ENCODE results near the gene PGGHG.
A peak's percentile ranks its signal among the peaks of the same experiment; 100 is the strongest.
"Not testable (repeated sequence)": the region's sequence is repeated elsewhere in the genome, so short reads cannot be mapped to it uniquely, and the experiment has no call there.

PGGHG gene

DNA sequence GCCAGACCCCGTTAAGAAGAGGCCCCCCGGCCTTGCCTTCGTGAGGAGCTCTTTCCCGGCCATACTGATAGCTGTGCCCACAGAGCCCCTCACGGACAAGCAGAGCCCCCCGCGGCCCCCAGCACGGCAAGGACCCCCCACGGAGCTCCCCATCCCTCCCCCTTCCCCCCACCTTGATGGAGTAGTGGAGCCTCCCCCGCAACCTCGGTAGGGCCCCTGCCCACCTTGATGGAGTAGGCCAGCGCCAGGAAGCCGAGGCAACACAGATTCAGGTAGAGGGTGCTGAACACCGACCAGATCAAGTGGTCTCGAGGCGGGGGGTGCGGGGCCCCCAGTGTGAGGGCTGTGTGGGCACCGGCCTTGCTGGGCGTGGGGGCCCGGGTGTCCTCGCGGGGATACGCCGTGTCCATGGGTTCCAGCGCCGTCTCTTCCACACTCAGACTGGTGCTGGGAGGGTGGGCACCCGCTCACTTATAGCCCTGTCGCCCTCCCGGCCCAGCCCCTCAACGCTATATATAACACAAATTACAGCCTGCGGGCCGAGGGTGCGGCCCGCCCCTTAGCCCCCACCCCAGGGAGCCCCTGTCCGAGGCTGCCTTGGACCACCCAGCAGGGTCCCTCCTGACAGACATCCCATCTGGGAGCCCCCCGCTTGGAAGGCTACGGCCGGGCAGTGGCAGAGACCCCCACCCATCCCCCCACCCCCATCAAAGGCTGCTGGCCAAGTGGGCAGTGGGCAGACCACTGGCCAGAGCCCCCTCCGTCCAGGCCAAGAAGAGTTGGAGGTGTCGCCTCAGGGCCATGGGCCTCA is 10.4 kb downstream of the PGGHG start, which contains the start of gene IFITM5:
Gene IFITM5, minus strand, starts transcription at position 446 of the 811 bp plus-strand sequence. Its CDS starts 36 bp downstream, at position 410.
- no peak for DNase-seq

DNA sequence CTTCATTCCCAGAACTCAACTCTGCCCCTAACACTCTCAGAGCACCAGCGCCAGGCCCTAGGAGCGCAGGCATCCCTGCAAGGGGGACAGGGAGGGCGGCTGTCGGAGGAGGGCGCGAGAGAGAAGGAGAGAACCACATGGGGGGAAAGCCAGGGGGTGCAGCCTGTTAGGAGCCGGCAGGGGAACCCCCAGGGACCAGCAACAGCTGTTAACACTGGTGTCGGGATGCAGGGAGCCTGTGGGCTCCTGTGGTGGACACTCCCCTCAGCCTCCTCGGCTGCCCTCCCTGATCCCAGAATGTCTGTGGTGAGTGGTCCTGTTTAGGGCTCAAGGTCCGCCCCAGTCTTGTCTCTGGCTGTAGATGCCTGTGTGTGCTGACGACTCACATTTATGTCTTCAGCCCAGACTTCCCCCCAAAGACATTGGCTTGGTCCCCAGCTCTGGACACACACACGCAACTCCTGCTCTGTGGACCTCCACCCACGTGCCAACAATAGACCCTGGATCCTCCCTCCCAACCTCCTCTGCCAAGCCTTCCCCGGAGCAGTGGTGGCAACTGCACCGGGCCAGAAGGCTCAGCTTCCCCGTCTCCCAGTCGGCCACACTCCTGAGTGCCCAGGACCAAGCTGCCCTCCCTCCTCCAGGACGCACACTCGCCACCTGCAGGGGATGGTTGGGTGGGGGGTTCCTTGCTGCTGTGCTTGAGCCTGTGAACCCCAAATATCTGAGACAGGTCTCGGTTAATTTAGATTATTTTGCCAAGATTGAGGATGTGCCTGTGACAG is 11.2 kb downstream of the PGGHG start:
- no peak for DNase-seq

DNA sequence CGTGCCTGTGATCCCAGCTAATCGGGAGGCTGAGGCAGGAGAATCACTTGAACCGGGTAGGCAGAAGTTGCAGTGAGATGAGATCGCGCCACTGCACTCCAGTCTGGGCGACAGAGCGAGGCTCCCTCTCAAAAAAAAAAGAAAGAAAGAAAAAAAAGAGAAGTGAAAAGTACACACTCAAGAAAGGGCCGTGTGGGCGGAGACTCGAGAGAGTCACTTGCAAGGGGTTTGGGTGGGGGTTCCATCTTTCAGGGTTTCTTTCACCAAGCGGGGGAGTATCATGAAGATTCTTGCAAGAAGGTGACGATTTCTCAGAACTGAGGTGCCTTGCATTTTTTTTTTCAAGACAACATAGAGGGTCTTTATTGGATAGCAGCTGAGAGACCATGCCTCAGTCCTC is 14.4 kb downstream of the PGGHG start:
- no peak for DNase-seq

DNA sequence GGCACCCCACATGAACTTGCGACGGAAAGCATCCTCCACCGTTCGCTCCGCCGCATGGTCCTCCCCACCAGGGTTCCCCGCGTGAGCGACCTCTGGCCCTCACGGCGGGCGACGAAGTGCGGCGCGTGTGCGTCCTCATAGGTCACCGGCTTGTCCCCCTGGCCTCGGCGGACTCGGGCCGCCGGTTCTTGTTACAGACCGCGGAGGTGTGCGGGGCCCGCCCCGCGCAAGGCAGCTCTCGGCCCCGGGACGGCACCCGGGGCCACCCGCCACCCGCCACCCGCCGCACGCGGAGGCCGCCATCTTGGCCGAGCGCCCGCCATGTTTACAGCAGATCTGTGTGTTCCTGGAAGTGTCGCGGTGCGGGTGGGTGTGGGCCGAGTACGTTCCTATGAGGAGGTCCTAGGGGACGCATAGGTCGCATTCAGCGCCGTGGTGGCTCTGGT is 15.2 kb downstream of the PGGHG start:
- DNase-seq = no peak

DNA sequence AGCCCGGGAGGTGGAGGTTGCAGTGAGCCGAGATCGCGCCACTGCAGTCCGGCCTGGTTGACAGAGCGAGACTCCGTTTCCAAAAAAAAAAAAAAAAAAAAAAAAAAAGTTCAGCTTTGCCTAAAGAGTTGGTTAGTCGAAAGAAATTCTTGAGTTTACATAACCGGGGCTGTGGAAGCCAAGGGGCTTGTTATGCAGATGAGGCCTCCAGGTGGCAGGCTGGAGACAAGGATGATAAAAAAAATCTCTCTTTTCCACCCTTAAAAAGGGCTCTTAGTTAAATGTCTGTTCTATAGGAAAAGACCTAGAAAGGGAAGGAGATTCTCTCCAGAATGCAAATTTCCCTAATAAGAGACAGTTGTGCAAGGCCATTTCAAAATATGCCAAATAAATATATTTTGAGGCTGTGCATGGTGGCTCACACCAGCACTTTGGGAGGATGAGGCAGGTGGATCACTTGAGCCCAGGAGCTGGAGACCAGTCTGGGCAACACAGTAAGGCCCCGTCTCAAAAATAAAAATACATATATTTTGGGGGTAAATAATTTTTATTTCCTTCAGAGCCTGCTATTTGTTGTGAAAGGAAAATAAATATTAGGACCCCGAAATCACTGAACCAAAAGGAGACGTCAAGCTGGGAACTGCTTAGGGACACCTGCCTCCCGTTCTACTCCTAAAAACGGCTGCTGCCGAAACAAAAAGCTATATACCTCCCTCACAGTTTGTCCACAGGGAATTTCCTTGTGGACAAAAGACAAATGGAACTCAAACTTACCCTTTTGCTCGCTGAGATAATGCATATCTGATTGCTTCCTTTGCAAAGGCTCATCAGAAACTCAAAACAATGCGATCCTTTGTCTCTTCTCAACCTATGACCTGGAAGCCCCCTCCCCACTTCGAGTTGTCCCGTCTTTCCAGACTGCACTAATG is 16.3 kb downstream of the PGGHG start:
- DNase-seq = peak; percentile 67

DNA sequence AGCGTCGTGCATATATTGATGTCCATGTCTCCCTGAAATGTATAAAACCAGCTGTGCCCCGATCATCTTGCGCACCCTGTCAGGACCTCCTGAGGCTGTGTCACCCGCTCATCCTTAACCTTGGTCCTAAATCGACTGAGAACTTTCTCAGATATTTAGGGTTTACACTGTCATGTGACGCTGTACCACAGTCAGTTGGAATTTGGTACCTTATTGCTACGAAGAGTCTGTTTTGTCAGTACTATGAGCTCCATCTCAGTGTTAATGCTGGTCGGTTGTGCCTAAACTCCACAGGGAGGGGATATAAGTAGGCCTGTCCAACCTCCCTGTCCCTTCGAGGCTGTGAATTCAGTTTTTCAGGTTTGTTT is 16.9 kb downstream of the PGGHG start:
- DNase-seq = no peak

DNA sequence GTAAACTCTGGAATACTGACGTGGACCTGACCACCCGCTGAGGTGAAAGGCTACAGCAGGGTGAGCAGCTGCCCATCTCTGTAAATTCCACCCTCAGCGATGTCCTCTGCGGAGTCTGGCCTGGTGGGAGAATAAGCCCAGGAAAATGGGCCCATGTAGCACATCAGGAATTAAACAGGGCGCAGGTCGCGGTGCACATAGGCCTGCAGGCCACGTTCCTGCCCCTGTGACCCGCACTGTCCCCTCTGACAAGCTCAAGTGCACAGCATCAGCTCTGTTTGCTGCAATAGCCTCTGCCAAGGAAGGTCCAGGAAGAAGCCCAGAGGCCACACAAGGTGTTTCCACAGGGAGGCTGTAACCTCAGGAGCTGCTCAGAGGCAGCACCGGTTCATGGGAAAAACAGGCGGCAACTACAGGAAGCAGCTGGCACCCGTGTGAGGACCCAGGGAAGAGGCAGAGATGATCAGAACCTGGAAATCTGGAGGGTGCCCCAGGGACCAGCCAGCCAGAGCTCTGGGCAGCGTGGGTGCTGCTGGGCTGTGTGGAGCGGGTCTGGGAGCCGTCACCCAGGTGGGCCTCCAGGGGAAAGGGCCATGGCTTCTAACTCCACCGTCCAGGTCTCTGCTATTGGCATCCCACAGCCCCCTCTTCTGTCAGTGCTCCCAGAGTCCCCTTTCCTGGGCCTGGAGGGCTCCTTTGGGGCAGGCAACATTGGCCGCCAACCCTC is 17.9 kb downstream of the PGGHG start:
- no peak for DNase-seq

DNA sequence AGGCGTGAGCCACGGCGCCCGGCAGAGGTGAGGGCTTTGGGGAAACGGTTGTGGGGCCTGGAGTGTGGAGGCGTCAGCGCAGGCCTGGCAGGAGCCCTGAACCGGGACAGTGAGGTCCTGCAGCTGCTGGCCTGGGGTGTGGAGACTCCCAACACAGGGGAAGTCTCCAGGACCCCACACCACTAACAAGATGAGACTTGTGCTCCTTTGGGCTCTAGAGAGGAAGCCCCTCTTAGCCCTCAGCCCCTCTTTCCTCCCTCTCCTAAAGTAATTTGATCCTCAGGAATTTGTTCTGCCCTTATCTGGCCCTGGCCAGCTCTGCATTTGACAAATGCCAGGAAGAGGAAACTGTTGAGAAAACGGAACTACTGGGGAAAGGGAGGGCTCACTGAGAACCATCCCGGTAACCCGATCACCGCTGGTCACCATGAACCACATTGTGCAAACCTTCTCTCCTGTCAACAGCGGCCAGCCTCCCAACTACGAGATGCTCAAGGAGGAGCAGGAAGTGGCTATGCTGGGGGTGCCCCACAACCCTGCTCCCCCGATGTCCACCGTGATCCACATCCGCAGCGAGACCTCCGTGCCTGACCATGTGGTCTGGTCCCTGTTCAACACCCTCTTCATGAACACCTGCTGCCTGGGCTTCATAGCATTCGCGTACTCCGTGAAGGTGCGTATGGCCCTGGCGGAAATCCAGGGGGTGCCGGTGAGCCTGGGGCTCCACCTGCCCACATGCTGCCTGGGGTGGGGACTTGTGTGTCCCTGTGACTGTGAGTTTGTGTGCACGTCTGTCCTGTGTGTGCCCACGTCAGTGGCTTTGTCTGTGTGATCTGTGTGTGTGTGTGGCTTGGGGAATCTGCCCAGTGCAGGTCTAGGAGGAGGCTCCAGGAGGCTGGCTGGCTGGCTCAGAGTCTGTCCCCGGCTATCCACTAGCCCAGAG is 19.1 kb downstream of the PGGHG start, which contains the start of gene IFITM2:
Gene IFITM2, plus strand, starts transcription at position 51 of the 943 bp plus-strand sequence. Its CDS starts 377 bp downstream, at position 428.
- peak; percentile 82 for DNase-seq

DNA sequence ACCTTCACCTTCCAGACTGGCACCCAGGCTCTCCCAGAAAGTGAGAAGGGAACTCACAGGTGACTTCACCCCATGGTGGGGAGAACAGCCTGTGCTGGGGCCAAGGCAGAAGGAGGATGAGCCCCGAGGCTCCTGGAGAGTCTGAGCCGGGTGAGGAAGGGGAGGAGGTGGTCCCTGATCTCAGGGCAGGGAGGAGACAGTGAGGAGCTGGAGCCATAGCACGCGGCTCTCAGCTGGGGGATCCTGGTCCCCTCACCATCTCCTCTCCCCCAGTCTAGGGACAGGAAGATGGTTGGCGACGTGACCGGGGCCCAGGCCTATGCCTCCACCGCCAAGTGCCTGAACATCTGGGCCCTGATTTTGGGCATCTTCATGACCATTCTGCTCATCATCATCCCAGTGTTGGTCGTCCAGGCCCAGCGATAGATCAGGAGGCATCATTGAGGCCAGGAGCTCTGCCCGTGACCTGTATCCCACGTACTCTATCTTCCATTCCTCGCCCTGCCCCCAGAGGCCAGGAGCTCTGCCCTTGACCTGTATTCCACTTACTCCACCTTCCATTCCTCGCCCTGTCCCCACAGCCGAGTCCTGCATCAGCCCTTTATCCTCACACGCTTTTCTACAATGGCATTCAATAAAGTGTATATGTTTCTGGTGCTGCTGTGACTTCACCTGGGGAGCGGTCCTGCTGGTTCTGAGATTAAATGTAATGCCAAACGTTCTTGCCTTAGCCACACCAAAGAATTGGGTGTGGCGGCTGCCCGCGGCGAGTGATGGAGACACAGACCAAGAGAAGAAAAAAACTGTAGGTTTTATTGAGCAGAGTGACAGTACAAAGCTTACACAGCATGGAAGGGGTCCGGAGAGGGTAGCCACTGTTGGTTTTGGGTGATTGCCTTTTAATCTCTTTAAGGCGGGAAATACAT is 20.1 kb downstream of the PGGHG start:
- peak; percentile 19 for DNase-seq

DNA sequence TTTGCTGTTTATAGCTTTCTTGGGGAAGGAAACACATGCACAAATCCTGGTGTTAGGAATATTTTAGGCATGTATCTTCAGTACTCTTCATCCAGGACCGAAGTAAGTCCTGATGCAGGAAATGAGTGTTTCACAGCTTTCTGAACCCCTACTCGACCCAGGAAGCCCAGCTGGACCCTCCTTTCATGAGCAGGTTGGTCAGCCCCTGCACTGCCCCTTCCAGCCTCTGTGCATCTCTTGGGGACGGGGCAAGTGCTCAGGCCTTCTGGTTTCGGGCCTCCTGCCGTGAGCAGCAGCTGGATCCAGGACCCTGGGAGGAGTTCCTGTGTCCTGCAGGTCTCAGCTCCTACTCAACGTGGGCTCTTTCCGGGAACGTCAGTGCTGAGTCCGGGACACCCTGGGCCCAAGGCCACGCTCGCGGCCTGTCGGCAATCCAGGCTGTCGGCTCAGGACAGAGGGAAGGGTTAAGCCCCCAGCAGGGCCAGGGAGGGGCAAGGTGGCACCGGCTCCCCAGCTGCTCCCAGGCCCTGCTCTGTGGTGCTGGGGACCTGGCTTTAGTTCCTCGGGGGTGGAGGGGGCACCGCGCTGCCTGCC is 21.1 kb downstream of the PGGHG start:
- DNase-seq = peak; percentile 46

DNA sequence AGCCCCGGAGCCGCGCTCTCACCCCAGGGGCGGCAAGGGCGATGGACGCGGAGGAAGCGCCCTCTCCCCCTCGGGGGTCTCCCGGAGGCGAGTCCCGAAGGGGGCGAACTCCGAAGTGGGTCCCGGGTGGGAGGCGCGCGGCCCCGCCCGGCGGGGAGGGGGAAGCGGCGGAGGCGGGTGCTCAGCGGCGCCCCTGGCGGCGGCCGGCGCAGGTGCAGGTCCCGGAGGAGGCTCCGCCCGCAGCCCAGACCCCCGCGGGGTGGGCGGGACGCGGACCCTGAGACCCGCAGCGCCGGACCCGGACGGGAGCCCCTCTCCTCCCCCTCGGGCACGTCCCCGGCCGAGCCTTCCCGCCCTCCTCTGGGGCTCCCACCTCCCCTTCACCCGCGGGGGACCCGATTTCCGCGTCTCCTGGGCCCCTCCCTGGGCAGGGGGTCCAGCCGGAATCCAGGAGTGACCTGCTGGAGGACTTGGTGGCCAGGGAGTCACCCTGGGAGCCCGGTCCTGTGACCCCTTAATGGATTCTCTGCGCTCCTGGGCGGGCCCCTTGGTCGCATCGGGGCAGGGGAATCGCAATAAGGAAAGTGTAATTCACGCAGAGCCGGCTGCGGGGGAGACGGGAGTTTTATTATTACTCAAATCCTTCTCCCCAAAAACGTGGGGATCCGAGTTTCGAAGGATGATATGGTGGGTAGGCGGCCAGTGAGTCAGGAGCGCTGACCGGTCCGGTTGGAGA is 22.3 kb downstream of the PGGHG start:
- not testable (repeated sequence) for DNase-seq

DNA sequence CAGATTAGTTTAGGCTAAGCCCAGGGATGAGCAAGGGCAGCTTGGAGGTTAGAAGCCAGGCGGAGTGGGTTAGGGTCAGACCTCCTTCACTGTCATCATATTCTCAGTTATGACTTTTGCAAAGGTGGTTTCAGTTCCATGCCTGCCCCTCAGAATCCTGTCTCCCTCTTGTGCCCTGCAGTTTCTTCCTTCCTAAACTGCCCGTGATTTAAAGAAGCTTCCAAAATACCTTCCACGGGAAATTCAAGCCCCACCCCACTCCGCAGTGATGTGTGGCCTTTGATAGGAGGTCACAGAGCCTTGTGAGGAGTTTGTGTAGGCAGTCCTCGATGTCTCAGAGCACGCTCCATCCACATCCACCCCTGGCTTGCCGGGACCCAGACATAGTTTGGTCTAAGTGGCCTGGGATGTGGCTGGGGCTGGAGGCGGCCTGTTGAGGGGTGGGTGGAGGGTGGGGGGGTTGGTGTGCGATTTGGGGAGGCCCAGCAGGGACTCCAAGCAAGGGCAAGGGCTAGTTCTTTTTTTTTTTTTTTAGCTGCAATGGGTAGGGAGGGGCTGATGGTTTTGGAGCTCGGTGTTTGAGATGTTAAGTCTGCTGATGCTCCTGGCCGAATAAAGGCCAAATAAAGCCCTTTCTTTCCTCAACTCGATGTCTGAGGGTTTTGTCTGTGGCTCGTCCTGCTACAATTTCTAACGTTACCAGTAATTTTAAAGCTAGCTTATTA is 23.3 kb downstream of the PGGHG start:
- DNase-seq = peak; percentile 34

DNA sequence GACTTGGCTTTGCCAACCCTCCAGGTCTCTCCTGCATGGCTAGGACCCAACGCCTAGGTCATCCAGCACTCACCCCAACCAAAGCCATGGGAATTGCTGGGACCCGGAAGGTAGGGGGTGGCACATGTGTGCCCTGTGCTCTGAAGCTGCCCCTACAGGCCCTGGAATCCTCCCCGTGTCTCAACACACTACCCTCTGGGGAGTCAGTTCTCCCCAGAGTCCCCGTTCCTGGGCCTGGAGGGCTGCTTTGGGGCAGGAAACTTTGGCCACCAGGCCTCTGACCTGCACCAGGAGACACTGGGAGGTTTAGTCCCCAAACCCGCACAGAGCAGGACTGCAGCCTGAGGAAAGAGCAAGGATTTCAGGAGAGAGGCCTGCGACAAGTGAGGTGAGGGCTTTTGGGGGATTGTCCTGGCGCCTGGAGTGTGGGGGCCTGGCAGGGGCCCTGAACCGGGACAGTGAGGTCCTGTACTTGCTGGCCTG is 24.4 kb downstream of the PGGHG start:
- DNase-seq = no peak

DNA sequence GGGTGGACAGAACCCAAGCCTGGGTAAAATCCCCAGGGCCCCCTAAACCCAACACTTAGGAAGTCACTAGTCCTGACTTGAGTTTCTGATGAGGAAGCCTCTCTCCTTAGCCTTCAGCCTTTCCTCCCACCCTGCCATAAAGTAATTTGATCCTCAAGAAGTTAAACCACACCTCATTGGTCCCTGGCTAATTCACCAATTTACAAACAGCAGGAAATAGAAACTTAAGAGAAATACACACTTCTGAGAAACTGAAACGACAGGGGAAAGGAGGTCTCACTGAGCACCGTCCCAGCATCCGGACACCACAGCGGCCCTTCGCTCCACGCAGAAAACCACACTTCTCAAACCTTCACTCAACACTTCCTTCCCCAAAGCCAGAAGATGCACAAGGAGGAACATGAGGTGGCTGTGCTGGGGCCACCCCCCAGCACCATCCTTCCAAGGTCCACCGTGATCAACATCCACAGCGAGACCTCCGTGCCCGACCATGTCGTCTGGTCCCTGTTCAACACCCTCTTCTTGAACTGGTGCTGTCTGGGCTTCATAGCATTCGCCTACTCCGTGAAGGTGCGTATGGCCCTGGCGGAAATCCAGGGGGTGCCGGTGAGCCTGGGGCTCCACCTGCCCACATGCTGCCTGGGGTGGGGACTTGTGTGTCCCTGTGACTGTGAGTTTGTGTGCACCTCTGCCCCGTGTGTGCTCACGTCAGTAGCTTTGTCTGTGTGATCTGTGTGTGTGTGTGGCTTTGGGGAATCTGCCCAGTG is 25.0 kb downstream of the PGGHG start, which contains the start of gene IFITM1:
Gene IFITM1, plus strand, starts transcription at position 254 of the 767 bp plus-strand sequence. Its CDS starts 131 bp downstream, at position 385.
- peak; percentile 92 for DNase-seq

DNA sequence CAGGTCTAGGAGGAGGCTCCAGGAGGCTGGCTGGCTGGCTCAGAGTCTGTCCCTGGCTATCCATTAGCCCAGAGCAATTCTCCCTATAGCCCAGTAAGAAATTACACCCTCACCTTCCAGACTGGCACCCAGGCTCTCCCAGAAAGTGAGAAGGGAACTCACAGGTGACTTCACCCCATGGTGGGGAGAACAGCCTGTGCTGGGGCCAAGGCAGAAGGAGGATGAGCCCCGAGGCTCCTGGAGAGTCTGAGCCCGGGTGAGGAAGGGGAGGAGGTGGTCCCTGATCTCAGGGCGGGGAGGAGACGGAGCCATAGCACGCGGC is 25.6 kb downstream of the PGGHG start:
- not testable (repeated sequence) for DNase-seq

DNA sequence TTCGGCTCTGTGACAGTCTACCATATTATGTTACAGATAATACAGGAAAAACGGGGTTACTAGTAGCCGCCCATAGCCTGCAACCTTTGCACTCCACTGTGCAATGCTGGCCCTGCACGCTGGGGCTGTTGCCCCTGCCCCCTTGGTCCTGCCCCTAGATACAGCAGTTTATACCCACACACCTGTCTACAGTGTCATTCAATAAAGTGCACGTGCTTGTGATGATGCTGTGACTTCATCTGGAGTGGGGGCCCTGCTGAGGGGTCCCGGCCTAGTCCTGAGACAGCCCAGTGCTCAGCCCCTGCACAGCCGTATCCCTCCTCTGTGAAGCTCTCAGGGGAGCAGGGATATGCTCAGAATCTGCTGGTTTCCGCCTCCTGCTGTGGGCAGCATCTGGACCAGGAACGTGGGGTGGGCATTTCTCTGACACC is 26.1 kb downstream of the PGGHG start:
- DNase-seq = no peak

DNA sequence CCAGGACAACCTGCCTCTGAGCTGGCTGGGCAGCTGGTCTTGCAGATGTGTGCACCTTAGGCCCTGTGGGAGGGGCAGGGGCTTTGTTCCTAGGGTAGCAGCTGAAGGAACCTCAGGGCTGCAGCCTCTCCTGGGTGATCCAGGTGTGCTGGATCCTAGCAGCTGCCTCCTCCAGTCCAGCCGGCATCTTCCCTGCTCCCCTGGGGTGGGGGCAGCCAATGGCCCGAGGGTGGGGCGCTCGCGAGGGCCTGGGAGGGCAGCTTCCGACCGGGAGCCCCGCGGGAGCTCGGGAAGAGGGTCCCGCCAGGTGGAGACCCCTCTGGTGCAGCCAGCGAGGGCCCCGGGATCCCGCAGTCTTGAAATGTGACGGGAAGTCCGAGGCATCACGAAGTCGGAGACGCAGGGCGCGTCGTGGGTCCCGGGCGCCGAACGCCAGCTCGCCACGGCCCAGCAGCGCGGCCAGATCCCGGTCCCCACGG is 26.6 kb downstream of the PGGHG start:
- DNase-seq = no peak

Data from EL (cell line).